ENCODE results near the gene DNAJC15. TPM values are rescaled to one million over a fixed set of nuclear protein-coding genes. Genes with fewer than 3 reads are reported as not detected.
A peak's percentile ranks its signal among the peaks of the same experiment; 100 is the strongest.

DNAJC15 gene
- polyA plus RNA-seq, 1 donor (not counting 4 experiments of a cell fraction or from before 2014, with no cell fraction given), result 38.5 TPM

- no peaks in the 10 kb centered on the region for H4K20me1 ChIP-seq (ENCODE audit: control insufficient read depth, extremely low read depth, insufficient read depth, low read length)
- H3K4me2 ChIP-seq (ENCODE audit: control insufficient read depth, extremely low read depth, insufficient read depth, low read depth, low read length), result peak overlapping the region; percentile 31
- H3K9ac ChIP-seq (ENCODE audit: control insufficient read depth, extremely low read depth, insufficient read depth, low read length), result no peak overlapping the region
- FAIRE-seq (peak; percentile 75), DNase-seq (ENCODE audit: low read depth, low spot score) (no peak)
- H3K27me3 ChIP-seq (ENCODE audit: control insufficient read depth, extremely low read depth, insufficient read depth, low read length), result no peaks in the 10 kb centered on the region
- peaks cover 63% of the 10 kb centered on the region for H3K4me1 ChIP-seq (ENCODE audit: control insufficient read depth, extremely low read depth, insufficient read depth, low read length)
- H3K27ac ChIP-seq (ENCODE audit: control insufficient read depth, insufficient read depth, low read length), result peak overlapping the region; percentile 43
- dilution Hi-C loops (cut with MboI; ENCODE audit: extremely low pct_ligation_motif_present, low sequenced_read_pairs), result no loop called here
- no peaks in the 10 kb centered on the region for H3K79me2 ChIP-seq (ENCODE audit: control insufficient read depth, insufficient read depth, low read length)
- no peak overlapping the region for H3K4me3 ChIP-seq (ENCODE audit: control insufficient read depth in 2 of 3, extremely low read depth in 1 of 3, insufficient read depth in 2 of 3, low read depth in 1 of 3, low read length in 3 of 3)
- TF ChIP-seq CTCF (optimal IDR thresholded peaks at IDR 0.05 in 1 of 3, IDR thresholded peaks at IDR 0.05 in 1 of 3, conservative IDR thresholded peaks at IDR 0.05 in 1 of 3; ENCODE audit: extremely low read depth in 1 of 3, insufficient read depth in 2 of 3, low read length in 3 of 3) (no peak), EZH2 (IDR thresholded peaks at IDR 0.05; ENCODE audit: low read length) (no peak)
- no peaks in the 10 kb centered on the region for H3K9me1 ChIP-seq (ENCODE audit: control insufficient read depth, extremely low read depth, insufficient read depth, low read length)
- no peak overlapping the region for H2AFZ ChIP-seq (ENCODE audit: control insufficient read depth, low read length)
- no peaks in the 10 kb centered on the region for H3K36me3 ChIP-seq (ENCODE audit: control insufficient read depth in 2 of 2, extremely low read depth in 1 of 2, insufficient read depth in 2 of 2, low read length in 2 of 2)
- no peaks in the 10 kb centered on the region for H3K9me3 ChIP-seq (ENCODE audit: control insufficient read depth, low read depth, low read length)
These were observed 17.7 kb upstream of the DNAJC15 start for GRCh38 chr13:43005460-43006236.

GRCh38 chr13:43006893-43007631, 16.3 kb upstream of the DNAJC15 start:
- dilution Hi-C loops (cut with MboI; ENCODE audit: extremely low pct_ligation_motif_present, low sequenced_read_pairs), result no loop called here
- Histone ChIP-seq H4K20me1 (ENCODE audit: control insufficient read depth, extremely low read depth, insufficient read depth, low read length) (no peaks in the 10 kb centered on the region), H3K4me1 (ENCODE audit: control insufficient read depth, extremely low read depth, insufficient read depth, low read length) (peaks cover 53% of the 10 kb centered on the region), H3K9ac (ENCODE audit: control insufficient read depth, extremely low read depth, insufficient read depth, low read length) (no peak overlapping the region), H3K4me2 (ENCODE audit: control insufficient read depth, extremely low read depth, insufficient read depth, low read depth, low read length) (peak overlapping the region; percentile 4), H3K79me2 (ENCODE audit: control insufficient read depth, insufficient read depth, low read length) (no peaks in the 10 kb centered on the region), H3K36me3 (ENCODE audit: control insufficient read depth in 2 of 2, extremely low read depth in 1 of 2, insufficient read depth in 2 of 2, low read length in 2 of 2) (no peaks in the 10 kb centered on the region), H3K9me3 (ENCODE audit: control insufficient read depth, low read depth, low read length) (no peaks in the 10 kb centered on the region), H3K27ac (ENCODE audit: control insufficient read depth, insufficient read depth, low read length) (peak overlapping the region; percentile 11), H2AFZ (ENCODE audit: control insufficient read depth, low read length) (peak overlapping the region; percentile 44), H3K27me3 (ENCODE audit: control insufficient read depth, extremely low read depth, insufficient read depth, low read length) (no peaks in the 10 kb centered on the region), H3K4me3 (ENCODE audit: control insufficient read depth in 2 of 3, extremely low read depth in 1 of 3, insufficient read depth in 2 of 3, low read depth in 1 of 3, low read length in 3 of 3) (no peak overlapping the region), H3K9me1 (ENCODE audit: control insufficient read depth, extremely low read depth, insufficient read depth, low read length) (no peaks in the 10 kb centered on the region)
- DNase-seq (ENCODE audit: low read depth, low spot score), result no peak
- peak; percentile 72 for FAIRE-seq
- TF ChIP-seq CTCF (optimal IDR thresholded peaks at IDR 0.05 in 1 of 3, IDR thresholded peaks at IDR 0.05 in 1 of 3, conservative IDR thresholded peaks at IDR 0.05 in 1 of 3; ENCODE audit: extremely low read depth in 1 of 3, insufficient read depth in 2 of 3, low read length in 3 of 3), result no peak
- no peak for TF ChIP-seq EZH2 (IDR thresholded peaks at IDR 0.05; ENCODE audit: low read length)

Data from keratinocyte (primary cell).